Mammary epithelial cell (primary cell): ENCODE measurements around the gene ABCC1.

Source experiments
- EZH2 ChIP-seq: IDR thresholded peaks from 2 replicates; pipeline ENCODE4 v1.6.1; 2012; ENCODE audit warnings: low read length, inconsistent platforms, borderline replicate concordance
- TF ChIP-seq, protein P1 (sequence below), 2 donors: IDR thresholded peaks in 1 of 2; conservative IDR thresholded peaks in 1 of 2; 2 replicates each; pipeline ENCODE4 v1.5.1; 2011 to 2012; ENCODE audit warnings: inconsistent platforms in 2 of 2, low read length in 2 of 2, mild to moderate bottlenecking in 2 of 2, control low read depth in 1 of 2, low read depth in 1 of 2; ENCODE audit not compliant: insufficient read depth in 1 of 2; ENCODE audit errors: extremely low read depth in 1 of 2

DNA sequence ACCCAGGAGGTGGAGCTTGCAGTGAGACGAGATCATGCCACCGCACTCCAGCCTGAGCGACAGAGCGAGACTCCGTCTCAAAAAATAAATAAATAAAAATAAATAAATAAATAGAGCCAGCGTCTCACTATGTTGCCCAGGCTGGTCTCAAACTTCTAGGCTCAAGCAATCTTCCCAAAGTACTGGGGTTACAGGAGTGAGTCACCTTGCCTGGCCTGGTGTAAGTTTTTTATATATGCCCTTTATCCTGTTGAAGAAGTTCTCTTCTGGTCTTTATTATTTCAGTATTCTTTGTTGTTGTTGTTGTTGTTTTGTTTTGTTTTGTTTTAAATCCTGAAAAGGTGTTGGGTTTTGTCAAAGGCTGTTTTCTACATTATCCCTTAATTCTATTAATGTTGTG, 30.1 kb upstream of the ABCC1 start:
- TF ChIP-seq, protein P1, sequence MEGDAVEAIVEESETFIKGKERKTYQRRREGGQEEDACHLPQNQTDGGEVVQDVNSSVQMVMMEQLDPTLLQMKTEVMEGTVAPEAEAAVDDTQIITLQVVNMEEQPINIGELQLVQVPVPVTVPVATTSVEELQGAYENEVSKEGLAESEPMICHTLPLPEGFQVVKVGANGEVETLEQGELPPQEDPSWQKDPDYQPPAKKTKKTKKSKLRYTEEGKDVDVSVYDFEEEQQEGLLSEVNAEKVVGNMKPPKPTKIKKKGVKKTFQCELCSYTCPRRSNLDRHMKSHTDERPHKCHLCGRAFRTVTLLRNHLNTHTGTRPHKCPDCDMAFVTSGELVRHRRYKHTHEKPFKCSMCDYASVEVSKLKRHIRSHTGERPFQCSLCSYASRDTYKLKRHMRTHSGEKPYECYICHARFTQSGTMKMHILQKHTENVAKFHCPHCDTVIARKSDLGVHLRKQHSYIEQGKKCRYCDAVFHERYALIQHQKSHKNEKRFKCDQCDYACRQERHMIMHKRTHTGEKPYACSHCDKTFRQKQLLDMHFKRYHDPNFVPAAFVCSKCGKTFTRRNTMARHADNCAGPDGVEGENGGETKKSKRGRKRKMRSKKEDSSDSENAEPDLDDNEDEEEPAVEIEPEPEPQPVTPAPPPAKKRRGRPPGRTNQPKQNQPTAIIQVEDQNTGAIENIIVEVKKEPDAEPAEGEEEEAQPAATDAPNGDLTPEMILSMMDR (conservative IDR thresholded peaks at IDR 0.05 in 1 of 2, IDR thresholded peaks at IDR 0.05 in 1 of 2; ENCODE audit: extremely low read depth in 1 of 2, insufficient read depth in 1 of 2, low read depth in 1 of 2, low read length in 2 of 2), result no peak
- no peak for TF ChIP-seq EZH2
